ENCODE data around the gene PSKH1.
"Not testable (repeated sequence)": the region's sequence is repeated elsewhere in the genome, so short reads cannot be mapped to it uniquely, and the experiment has no call there.

PSKH1 gene

GRCh38 chr16:67924140-67924906 lies 31.3 kb downstream of the PSKH1 start:
- DNase-seq (ENCODE audit: low spot score): no peak

- peak; percentile 67 for DNase-seq (ENCODE audit: low spot score)
Observed at GRCh38 chr16:67926181-67926750, 33.2 kb downstream of the PSKH1 start.

DNA sequence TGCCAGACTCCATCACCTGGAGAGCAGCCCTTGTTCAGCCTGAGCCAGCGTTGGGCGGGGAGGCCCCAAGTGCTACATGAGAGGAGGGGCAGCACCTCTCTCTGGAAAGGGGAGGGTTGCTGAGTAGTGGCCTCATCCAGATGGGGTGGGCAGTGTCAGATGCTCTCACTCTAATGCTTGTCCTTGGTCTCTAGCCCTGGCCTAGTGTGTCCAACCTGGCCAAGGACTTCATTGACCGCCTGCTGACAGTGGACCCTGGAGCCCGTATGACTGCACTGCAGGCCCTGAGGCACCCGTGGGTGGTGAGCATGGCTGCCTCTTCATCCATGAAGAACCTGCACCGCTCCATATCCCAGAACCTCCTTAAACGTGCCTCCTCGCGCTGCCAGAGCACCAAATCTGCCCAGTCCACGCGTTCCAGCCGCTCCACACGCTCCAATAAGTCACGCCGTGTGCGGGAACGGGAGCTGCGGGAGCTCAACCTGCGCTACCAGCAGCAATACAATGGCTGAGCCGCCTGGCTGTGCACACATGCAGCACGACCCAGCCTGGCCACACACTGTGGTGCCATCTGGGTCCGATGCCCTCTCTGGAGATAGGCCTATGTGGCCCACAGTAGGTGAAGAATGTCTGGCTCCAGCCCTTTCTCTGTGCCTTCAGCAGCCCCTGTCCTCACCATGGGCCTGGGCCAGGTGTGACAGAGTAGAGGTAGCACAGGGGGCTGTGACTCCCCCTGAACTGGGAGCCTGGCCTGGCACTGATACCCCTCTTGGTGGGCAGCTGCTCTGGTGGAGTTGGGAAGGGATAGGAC lies 34.3 kb downstream of the PSKH1 start:
- DNase-seq (ENCODE audit: low spot score): no peak

GRCh38 chr16:67928147-67928546 lies 35.1 kb downstream of the PSKH1 start:
- no peak for DNase-seq (ENCODE audit: low spot score)

GRCh38 chr16:67928561-67929364 lies 35.7 kb downstream of the PSKH1 start:
- DNase-seq (ENCODE audit: low spot score): peak; percentile 73

- DNase-seq (ENCODE audit: low spot score): no peak
Observed at GRCh38 chr16:67930191-67930590, 37.1 kb downstream of the PSKH1 start.

- DNase-seq (ENCODE audit: low spot score): no peak
Observed at GRCh38 chr16:67930678-67931211, 37.7 kb downstream of the PSKH1 start.

DNA sequence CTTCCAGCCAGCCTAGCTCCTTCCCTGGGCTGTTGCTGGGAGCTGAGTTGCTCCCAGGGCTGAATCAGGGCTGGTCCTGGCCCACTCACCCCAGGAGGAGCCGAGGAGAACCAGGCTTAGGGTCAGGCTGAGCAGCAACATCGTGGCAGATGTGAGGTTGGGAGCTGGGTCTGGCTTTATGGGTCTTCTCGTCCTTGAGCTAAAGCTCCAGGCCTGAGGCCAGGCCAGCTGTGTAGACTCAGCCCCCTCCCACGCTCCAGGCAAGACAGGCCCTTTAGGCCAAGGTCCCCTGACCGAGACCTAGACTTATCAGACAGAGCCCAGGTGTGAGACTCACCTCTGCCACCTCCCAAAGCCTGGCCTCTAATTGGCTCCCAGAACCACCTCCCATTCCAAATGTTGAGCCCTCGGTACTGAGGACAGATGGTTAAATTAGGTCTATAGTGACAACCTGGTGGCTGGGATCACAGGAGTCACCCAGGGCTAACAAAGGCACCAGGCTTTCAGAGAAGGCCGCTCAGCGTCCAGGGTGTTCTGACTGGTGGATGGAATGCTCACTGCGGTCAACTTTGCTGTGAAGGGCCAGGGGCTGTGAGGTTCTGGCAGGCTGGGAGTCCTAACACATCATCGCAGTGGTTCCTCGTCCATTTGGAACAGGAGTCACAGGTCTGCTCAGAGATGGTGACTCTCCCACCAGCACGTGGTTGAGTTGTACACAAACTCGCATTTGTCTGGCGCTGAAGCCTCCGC lies 38.8 kb downstream of the PSKH1 start, which contains the start of gene CTRL:
CTRL (minus strand) TSS at position 151 of the 750 bp plus-strand sequence; CDS start at position 141, 10 bp downstream.
- no peak for DNase-seq (ENCODE audit: low spot score)

DNA sequence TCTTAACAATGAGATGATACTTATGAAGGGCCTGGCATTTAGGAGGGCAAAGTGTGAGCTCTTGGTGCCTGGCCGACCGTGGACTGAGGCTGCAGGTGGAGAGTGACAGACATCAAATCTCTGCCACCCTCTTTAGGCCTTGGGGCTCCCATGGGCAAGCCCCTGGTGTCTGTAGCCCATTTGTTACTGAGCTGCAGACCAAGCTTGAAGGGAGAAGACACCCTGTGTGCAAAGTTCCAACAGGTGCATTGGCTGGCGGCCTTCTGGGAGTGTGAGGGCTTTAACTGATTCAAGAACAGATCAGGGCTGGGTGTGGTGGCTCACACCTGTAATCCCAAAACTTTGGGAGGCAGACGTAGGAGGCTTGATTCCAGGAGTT lies 39.4 kb downstream of the PSKH1 start:
- DNase-seq (ENCODE audit: low spot score): no peak

- no peak for DNase-seq (ENCODE audit: low spot score)
Observed at GRCh38 chr16:67933805-67934204, 40.8 kb downstream of the PSKH1 start.

DNA sequence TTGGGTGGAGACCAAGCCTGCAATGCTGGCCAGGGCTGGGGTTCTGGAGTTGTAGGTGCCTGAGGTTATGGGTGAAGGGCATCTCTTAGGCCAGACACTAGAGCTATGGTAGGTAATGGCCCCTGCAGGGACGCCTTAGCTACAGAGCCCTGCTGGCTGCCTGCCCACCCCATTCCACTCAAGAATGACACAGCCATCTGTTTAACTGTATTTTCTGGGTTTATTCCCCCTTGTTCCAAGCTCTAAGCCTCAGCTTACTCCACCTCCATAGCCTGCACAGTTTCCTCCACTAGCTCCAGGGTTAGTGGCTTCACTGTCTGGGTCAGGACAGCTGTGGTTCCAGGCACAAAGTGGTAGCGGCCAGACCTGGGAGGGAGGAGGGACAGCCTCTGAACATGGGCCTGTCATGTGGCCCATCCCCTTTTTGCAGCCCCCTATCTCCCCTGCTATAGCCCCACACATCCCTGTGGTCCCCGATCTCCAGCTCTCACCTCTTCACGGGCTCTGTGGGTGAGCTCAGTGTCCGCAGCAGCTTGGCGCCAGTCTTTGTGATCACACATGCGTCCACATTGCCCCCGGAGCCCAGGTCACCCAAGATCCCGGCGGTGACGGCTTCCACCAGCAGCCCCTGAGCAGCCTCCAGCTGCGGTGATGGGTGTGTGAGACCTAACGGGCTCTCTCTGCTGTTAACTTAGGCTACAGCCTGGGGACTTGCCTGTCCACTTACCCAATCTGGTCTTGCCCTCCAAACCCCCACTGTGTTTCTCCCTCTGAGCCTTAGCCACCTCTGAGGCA lies 41.4 kb downstream of the PSKH1 start:
- DNase-seq (ENCODE audit: low spot score): no peak

DNA sequence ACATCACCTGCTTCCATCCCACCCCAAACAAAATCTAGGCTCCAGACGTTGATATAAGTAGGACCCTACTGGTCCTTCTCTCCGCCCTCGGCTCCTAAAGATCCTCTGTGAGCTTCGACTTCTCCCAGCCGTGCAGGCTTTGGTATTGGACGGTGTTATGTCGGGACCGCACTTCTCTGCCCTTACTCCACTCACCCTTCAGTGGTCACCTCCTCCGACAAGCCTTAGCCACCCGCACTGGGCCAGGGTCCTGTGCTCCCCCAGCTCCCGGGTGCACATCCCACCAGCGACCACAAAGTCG lies 42.0 kb downstream of the PSKH1 start:
- no peak for DNase-seq (ENCODE audit: low spot score)

DNA sequence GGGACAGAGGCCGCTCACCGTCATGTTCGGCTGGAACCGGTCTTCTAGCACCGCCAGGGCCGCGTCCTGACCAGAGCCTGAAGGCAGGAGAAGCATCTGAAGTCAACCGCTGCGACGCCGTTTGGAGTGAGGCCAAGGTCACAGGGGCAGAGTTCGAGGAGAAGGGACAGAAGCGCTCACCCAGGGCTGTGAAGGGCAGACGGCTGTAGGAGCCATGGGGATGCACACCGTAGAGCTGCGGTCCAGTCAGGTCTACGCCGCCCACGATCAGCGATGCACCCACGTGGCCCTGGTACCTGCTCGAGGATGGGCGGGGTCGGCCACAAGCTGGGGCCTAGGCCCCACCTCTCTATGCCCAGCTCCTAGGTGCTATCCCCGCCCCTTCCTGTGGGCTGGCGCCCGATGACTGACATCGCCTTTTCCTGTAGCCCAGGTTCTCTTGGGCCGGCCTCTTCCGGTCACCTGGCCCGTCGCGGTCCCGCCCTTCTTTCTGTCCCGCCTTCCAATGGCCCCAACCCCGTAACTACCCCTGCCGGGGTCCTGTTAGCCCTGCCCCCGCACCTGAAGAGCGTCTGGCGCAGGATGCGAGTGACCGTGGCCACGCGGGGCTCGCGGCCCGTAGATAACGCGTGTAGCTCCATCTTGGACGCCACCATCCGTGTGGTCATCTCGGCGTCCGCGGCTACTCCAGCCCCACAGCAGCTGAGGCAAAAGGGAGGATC lies 42.5 kb downstream of the PSKH1 start:
- peak; percentile 98 for DNase-seq (ENCODE audit: low spot score)

GRCh38 chr16:67936124-67936879 lies 43.2 kb downstream of the PSKH1 start, which contains the start of gene PSMB10:
Gene PSMB10, minus strand, starts transcription at chr16:67936850. Its CDS starts 101 bp downstream, at chr16:67936749.
- peak; percentile 37 for DNase-seq (ENCODE audit: low spot score)

GRCh38 chr16:67936880-67937605 lies 44.0 kb downstream of the PSKH1 start:
- DNase-seq (ENCODE audit: low spot score): peak; percentile 83

DNA sequence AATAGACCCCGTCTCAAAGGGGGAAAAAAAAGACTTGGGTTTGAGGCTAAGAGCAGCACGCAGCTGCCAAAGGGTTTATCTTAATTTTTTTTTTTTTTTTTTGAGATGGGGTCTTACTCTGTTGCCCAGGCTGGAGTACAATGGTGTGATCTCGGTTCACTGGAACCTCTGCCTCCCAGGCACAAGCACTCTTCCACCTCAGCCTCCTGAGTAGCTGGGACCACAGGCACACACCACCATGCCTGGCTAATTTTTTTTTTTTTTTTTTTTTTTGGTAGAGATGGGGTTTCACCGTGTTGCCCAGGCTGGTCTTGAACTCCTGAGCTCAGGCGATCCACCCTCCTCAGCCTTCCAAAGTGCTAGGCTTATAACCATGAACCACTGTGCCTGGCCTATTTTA lies 44.7 kb downstream of the PSKH1 start:
- not testable (repeated sequence) for DNase-seq (ENCODE audit: low spot score)

- no peak for DNase-seq (ENCODE audit: low spot score)
Observed at GRCh38 chr16:67939507-67940445, 46.7 kb downstream of the PSKH1 start.

Data from pons (tissue), 1 donor.